Measurements from ENCODE around the gene DNMT3A.

Gene DNMT3A

GRCh38 chr2:25324251-25324650 is 17.5 kb downstream of the DNMT3A start:
- in situ Hi-C loops (cut with HindIII; ENCODE audit: low sequenced_read_pairs) = no loop called here
- DNase-seq (ENCODE audit: low read depth, low spot score) = no peak
- H3K4me3 ChIP-seq (ENCODE audit: low read depth, low read length) = no peak overlapping the region
- TF ChIP-seq CTCF (IDR thresholded peaks at IDR 0.05; ENCODE audit: low read depth, low read length) = no peak

- no peak for TF ChIP-seq CTCF (IDR thresholded peaks at IDR 0.05; ENCODE audit: low read depth, low read length)
- H3K4me3 ChIP-seq (ENCODE audit: low read depth, low read length) = no peak overlapping the region
- in situ Hi-C loops (cut with HindIII; ENCODE audit: low sequenced_read_pairs) = no loop called here
These were observed 18.0 kb downstream of the DNMT3A start for GRCh38 chr2:25323610-25324189.

GRCh38 chr2:25323042-25323514 is 18.6 kb downstream of the DNMT3A start:
- no peak overlapping the region for H3K4me3 ChIP-seq (ENCODE audit: low read depth, low read length)
- in situ Hi-C loops (cut with HindIII; ENCODE audit: low sequenced_read_pairs) = no loop called here
- DNase-seq (ENCODE audit: low read depth, low spot score) = no peak
- no peak for TF ChIP-seq CTCF (IDR thresholded peaks at IDR 0.05; ENCODE audit: low read depth, low read length)

More at GRCh38 chr2:25323610-25324189, 18.0 kb downstream of the DNMT3A start:
- DNase-seq (ENCODE audit: low read depth, low spot score) = no peak

- in situ Hi-C loops (cut with HindIII; ENCODE audit: low sequenced_read_pairs) = no loop called here
- DNase-seq (ENCODE audit: low read depth, low spot score) = no peak
- H3K4me3 ChIP-seq (ENCODE audit: low read depth, low read length) = no peak overlapping the region
- no peak for TF ChIP-seq CTCF (IDR thresholded peaks at IDR 0.05; ENCODE audit: low read depth, low read length)
These were observed 19.4 kb downstream of the DNMT3A start for GRCh38 chr2:25322312-25322711.

GRCh38 chr2:25320077-25320476 is 21.6 kb downstream of the DNMT3A start:
- H3K4me3 ChIP-seq (ENCODE audit: low read depth, low read length) = no peak overlapping the region
- TF ChIP-seq CTCF (IDR thresholded peaks at IDR 0.05; ENCODE audit: low read depth, low read length) = no peak
- in situ Hi-C loops (cut with HindIII; ENCODE audit: low sequenced_read_pairs) = no loop called here
- DNase-seq (ENCODE audit: low read depth, low spot score) = no peak

GRCh38 chr2:25316101-25316500 is 25.6 kb downstream of the DNMT3A start:
- H3K4me3 ChIP-seq (ENCODE audit: low read depth, low read length) = no peak overlapping the region
- TF ChIP-seq CTCF (IDR thresholded peaks at IDR 0.05; ENCODE audit: low read depth, low read length) = no peak
- DNase-seq (ENCODE audit: low read depth, low spot score) = no peak
- in situ Hi-C loops (cut with HindIII; ENCODE audit: low sequenced_read_pairs) = no loop called here

All from astrocyte of the spinal cord (primary cell).